AML-193 (cell line): ENCODE results near the gene STK32C.

ENCODE experiments used
- DNase-seq, 2 experiments: peaks; one replicate each; lab custom pipeline; 2025; lab: John Stamatoyannopoulos, UW

STK32C gene

DNA sequence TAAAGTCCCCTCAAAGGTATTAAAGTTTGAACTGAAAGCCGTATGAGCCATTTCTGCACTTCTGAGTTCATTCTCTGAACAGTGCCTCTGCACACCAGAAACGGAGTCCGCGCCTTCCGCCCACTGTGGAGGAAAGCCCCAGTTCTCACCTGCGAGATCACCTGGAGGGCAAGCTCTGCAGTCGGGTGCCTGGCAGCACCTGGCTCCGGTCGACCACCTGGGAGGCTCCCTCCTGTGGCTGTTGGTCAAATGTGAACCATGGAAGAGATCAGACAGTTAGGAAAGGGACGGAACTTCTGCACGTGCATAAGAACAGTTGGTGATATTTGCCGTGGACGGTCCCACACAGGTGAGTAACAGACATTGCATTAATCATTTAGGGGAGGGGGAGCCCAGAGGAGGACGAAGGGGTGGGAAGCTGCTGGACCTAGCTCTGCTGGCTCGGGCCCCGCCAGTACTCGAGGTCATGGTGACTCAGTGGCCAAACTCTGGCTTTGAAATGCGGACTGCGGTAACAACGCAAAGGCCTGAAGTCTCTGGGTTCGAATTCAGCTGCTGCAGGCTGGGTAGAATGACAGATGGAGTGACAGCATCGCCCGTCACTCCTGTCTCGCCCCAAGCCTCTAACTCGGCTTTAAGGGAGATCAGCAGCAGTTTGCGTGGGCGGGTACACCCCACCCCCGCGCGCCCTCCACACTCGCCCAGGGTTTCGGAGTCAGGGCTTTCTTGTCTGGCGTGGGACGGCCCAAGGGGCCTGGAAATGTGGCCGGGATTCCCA, 122.7 kb downstream of the STK32C start:
- no peak for DNase-seq

DNA sequence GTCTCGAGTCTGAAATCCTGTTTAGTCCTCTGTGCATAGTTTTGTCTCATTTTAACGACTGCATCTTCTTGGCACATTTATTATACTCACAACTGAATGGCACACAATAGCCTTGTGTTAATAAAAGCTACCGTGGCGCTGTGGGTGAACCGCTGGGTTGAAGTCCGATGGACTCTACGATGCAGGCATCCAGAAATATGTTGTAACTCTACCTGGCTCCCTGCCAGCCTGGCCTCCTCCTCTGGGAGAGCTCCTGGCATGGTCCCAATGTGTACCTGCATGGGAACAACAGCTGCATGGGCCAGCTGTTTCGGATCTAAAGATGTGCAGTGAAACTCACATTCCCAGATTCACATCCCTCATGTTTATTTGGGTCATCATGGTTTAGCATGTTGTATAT, 124.7 kb downstream of the STK32C start:
- no peak for DNase-seq

DNA sequence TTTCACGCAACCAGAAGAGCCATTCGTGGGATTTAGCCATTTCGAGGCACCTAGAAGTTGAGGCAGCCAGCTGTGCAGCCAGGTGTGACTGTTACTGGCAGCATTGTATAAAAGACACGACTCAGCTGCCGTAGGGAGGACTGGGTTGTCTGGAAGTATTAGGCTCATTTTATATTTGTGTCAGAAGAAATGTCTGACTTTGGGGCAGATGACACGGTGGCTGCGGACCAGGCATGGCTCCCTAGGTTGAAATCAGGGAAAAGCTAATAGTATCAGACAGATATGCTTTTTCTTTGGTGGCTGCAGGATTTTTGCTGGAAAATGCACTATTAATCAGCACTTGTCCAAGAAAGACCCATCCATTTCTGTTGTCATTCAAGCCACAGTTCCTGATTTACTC, 125.2 kb downstream of the STK32C start:
- no peak for DNase-seq

DNA sequence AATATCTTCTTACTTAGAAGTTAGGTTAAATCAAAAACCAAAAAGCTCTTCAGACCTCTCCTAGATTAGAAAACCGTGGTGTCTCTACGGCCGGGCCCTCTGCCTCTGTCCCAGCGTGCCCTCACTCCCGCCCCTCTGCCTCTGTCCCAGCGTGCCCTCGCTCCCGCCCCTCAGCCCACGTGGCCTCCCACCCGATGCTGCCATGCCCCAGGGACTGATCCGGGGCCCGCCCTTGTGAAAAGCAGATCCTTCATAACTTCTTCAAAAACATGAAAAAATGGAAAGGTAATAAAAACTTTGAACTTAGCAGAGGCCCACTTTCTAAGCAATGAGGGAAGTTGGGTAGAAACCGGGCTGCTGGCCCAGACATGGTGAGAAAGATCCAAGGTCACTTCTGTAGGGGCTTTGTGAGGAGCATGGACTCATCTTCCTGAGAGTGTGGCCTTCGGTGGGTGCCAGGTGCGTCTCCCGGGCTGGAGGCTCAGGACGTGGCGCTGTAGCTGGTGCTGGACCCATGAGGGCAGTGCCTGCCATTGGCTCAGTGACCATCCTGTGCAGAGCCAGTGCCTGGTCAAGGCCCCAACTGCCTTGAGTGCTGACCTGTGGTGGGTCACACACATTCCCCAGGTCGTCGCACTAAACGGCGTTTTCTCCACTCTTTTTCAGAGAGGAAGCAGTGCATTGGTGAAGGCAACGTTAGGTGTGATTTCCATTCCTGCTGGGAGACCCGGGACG, 125.9 kb downstream of the STK32C start:
- no peak for DNase-seq

DNA sequence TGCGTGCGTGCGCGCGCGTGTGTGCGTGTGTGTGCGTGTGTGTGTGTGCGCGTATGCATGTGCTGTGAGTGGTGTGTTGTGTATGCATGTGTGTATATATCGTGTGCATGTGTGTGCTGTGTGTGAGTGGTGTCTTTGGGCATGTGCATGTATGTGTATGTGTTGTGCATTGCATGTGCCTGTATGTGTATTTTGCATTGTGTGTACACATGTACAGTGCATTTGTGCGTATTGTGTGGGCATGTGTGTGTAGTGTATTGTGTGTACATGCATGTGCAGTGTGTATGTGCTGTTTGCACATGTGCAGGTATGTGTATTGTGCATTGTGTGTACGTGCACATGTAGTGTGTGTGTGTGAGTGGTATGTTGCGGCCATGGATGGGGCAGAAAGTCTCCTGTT, 127.0 kb downstream of the STK32C start:
- DNase-seq = no peak

DNA sequence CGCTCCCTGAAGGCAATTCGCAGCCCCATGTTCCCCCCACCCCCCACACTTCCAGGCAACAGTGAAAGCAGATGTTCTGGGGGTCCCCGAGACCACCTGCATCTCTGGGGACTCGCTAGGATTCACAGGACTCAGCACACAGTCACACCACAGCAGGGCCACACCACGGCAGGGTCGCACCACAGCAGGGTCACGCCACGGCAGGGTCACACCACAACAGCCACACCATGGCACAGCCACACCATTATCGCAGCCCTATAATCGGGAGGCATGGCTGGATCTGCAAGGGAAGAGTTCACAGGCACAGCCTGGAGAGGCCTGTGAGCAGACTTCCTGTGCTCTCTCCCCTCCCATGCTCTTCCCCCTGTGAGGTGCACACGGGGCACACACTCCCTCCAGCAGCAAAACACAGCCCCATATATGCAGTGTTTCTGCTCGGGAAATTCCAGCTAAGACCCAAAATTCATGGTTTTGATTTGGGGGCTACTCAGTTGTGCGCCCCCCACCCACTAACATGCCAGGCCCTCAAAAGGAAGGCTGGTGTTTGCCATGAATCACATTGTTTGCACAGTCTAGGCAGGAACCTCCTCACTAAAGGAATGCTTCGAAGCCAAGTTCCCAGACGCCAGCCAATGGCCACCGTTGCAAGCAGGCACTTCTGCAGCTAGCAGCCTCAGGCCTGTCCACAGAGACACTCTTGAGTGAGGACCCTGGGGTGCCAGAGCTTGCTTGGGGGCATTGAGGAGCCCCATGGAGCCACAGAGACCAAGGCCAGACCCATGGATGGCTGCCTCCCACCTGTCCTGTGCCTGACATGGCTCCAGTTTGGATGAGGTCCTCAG, 128.0 kb downstream of the STK32C start:
- no peak for DNase-seq

DNA sequence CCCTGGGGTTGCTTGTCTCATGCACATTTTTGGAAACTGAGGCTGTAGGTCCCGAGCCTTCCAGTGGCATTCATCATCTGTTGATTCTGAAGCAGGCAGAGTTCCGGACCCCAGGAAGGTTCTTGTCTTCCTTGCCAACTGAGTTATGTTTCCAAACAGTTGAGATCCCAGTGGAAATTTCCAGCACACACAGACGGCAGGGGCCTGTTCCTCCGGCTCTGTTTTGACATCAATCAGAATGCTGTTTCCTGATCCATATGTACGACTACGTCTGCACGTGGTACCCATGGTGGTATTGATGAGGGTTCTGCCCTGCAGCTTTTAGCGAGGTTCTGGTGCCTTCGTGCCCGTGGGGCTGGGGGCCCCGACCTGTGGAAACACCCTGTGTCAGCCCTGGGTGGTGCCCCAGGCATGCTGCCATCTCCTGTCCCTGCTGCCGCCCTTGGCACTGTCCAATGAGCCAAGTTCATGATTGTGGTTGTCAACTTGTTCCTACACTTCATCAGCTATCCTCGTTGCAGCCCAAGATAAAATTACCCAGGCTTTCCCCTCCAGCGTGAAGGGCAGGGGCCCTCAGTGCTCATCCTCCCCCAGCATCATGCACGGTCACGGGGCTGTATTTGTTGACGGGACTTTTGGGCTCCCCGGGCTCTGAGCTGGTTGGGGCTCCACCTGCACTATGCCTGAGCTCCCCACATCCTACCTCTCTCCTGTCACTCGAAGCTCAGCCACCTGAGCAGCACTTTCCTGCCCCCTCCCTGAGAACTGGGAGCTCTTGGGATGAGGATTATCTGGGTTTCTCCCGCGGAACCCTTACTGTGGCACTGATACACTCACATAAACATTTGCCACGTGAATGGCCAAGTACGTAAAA, 128.8 kb downstream of the STK32C start:
- DNase-seq = no peak

DNA sequence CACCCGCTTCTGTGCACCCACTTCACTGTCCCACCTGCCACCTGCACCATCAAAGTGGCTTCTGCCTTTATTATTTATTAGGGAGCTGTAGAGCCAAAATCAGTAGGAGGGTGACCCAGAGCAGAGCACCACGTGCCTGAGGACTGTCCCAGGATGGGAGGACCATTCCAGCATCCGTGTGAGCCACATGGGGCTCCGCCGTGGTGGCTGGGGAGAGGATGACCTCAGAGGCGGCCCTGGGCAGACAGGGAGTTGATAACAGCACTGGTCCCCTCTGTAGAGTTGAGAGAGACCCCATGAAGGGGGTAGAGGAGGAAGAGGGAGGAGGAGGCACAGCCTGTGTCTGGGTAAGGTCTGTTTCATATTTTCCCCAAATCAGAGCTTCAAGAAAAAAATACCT, 129.7 kb downstream of the STK32C start:
- DNase-seq = no peak

DNA sequence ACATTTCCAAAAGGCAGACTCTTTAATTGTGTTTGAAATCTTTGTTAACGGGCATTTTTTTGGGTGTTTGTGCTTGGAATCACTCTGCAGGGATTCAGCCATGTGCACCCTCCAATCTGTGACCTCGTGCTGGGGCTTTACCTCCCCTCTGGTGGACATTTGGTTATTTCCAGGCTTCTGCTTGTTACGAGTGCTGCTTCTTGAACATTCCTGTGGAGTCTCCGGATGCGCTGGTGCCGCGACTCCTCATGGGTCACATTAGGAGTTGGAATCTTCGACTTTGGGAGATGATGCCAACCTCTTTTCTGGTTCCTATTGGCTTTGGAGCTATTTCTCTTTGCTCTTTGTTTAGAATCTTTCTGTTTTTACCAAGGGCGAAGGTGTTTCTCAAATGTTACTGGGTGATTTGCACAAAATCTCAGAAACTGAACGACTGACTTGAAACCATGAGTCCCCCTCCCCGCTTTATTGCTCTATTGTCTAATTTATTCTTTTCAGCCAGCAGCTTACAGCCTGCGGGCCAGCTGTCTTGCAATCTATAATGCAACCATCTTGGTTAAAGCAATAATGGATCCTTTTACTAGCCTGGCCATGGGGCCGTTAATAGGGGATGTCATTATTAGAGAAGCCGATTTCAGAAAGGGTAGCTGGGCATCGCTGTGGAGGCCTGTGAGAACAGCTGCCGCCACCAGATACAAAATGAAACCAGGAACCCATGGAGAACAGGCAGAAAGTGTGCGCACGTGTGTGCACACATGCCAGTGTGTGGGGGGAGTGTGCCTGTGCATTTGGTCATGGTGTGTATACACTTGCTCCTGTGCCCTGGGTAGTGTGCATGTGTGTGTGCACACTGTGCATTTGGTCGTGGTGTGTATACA, 130.9 kb downstream of the STK32C start:
- DNase-seq = no peak

DNA sequence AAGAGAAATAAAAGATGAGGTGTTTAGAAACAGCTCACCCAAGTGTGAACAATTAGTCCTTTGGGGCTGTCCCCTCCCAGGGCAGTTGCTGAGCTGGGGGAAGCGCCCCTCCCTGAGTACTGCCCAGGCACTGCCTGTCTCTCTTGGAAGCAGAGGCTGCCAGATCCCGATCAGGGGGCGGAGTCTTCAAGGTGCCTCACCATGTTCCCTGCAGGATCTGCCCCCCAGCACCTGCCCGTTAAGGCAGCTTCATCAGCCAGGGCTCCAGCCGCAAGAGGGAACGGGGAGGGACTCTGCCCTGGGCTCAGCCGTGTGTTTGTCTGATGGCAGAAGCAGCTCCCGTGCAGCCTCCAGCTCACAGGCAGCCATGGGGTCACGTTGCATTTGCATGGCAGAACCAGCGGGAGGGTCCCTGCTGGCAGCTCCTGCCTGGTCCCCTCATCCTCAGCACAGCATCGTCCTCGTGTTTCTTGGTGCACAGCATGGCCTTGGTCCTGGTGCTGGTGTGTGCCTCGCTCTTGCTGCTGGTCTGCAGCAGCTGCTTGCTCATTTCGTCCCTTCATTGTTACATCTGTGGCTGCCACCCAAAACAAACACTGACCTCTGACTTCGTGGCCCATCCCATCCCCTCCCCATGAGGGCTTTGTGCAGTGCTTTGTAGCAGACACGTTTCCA, 131.7 kb downstream of the STK32C start:
- DNase-seq = no peak

DNA sequence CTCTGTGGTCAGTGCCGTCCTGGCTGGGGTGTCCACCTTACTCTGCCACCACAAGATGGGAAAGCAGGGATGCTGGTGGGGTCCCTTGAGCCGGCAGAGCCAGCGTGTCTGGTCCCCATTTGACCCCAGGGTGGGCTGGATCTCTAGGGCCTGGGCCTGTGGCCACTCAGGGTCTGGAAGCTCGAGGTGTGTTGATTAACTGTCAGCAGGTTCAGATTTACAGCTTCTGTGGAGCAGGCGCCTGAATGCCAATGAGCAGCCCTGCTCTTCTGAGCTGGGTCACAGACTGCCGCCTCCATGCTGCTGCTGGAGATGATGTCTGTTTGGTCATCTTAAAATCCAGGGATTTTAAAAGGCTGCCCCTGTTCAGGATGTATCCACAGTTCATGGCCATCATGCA, 132.3 kb downstream of the STK32C start:
- DNase-seq = no peak

DNA sequence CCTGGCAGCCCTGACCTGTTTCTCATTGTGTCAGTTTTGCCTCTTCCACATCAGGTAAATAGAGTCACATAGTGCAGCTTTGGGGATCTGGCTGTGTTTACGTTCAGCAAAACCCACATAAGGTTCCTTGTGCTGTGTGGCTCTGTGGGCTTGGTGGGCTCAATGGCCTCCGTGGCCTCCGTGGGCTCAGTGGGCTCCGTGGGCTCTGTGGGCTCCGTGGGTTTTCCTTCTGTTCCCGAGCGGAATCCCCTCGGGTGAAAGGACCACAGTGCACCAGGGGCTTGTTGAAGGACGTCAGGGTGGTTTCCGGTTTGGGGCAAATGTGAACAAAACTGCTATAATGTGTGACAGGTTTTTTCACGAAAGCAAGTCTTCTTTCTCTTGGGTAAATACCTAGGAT, 133.5 kb downstream of the STK32C start:
- no peak for DNase-seq

DNA sequence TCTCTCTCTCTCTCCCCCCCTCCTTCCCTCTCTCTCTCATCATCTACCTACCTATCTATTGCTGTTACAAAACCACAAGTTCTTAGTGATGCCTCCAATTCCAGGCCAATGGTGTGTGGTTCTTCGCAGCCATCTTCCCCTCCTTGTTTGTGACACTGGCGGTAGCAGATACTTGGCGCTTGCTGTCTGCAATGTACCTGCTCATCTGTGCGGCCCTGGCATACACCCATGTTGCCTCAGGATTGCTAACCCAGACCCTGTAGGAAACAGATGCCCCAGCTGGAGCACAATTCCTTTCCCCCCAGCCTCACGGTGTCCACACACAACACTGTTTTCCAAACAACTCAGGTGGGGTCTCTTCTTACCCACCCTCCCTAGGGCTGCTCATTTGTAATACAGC, 134.6 kb downstream of the STK32C start:
- no peak for DNase-seq

DNA sequence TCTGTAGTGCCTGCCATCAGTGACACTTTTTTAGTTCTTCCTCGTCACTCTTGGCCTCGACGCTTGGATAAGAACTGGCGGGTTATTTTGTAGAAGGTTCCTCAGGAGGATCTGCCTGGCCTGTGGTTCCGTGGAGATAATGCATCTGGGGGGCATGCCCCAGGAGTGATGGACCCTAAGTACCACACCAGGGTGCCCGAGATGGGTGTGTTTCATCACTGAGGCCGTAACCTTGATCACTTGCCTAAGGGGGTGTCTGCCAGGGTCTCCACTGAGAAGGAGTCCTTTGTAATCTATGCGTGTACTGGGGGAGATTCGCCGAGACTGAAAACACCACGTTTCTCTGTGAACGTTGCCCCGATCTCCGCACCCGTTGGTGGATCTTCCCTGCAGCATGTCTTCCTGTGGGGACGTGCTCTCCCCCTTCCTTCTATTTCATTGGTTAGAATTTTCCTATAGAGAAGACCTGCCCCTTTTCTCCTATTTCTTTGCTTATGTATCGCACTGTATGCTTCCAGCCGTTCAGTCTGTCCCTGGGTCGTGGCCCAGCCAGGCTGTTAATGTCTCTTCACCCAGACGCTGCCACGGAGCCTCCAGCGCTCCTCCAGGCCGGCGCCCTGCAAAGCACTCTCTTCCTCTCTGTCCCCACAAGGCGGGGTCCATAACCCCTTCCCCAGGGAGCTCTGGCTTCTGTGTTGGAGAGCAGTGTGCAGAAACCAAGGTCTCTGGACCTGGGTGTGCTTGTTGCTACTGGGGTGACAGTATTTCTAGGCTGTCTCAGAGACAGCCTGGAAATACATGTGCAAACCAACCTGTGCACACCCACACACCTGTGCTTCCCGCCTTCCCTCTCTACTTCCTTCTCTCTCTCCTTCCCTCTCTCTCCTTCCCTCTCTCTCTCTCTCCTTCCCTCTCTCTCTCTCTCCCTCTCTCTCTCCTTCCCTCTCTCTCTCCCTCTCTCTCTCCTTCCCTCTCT, 135.4 kb downstream of the STK32C start:
- no peak for DNase-seq

DNA sequence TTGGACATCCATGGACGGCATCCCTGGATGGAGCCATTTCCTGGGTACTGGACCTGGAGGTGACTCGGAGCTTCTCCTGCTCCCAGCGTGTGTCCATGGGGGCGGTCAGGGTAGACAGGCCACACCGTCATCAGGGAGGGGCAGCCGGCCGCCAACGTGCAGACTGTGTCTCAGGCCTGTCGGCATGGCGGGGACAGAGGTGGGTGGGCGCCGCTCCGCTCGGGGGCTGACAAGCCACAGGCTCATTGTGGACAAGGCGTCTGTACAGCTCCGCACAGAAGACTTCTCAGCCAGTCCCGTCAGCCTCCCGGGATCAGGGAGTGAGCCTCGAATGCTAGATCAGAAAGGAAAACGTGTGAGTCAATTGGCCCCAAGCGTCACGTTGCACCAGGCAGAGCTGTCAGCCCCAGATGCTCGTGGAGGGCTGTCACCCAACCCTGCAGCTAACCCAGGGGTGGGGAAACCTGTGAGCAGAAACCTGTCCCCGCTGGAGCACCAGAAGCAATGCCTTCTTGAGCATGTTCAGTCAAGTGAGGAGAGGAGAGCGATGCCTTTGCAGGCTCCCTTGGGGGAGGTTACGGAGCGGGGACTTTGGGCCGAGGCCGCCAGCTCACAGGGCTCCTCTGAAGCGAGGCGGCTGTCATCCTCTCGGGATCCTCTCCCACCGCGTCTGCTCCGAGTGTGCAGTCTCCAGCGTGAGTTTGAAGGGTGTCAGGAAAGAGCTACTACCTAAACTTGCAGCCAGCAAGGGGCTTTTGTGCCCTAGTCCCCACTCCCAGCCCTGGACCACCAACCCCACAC, 137.0 kb downstream of the STK32C start:
- no peak for DNase-seq

DNA sequence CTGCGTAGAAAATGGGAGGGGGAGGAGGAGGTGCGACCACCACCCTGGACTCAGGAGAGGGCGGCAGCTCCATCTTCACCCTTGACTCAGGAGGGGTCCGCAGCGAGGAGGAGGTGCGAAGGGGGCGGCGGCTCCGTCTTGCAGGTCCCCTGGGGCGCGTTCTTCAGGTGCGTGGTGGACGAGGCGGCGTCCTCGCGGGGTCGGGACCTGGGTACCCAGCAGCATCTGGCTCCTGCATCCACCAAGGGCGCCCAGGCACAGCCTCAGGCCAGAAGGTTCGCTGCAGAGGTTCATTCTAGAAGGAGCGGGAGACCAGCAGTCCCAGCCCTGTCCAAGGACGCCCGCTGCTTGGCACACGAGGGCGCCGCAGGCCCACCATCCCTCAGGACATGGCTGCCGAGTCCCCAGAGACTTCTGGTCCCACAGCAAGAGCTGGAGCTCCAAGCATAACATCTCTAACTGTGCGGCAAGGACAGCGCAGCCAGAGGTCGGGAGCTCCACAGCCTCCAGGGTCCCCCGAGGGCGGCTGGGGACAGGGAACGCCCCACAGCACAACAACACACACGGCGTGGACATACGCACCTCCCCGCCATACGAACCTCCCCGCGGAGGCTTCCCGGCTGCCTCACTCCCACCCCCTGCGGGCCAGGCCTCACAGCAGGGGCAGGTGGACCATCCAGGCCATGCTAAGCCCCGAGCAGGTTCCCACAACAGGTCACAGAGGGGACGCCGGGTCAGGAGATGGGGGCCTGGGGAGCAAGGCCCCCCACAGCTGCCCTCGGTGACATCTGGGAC, 137.8 kb downstream of the STK32C start:
- DNase-seq = no peak

DNA sequence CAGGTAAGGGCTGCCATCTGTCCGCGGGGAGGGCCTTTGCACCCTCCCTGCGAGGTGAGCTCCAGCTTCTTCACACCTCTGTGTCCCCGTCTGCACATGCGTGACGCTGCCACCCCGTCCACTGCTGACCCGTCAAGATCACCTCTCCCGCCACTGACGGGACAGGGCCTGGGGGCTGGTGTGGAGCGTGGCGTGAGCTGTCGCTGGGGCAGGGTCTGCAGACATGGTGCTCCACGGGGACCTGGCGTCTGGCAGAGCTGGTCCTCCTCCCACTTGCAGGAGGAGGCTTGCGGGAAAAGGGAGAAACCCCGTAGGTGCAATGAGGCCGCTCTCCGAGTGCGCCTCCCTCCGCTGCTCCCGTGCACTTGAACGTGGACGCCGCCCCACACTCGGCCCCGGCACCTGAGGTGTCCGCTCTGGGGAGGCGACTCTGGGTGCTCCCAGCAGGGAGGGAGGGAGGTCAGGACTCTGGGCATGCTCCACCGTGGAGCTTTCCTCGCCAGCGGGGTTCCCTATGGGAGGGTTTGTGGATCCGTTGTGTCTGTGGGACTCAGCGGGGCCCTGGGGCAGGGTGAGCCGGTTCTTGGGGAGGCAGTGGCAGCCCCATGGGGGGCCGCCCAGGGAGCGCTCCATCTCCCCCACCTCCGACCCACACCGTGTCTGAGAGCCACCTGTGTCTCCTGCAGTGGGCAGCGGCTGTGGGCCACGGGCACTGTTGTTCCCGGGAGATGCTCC, 138.6 kb downstream of the STK32C start:
- DNase-seq = no peak
